Ishikawa (cell line): ENCODE results near the gene EPB41L4B.
A peak's percentile ranks its signal among the peaks of the same experiment; 100 is the strongest.

Source experiments
- CEBPB ChIP-seq: IDR thresholded peaks from 2 replicates; pipeline ENCODE4 v1.6.1; 2012
- CREB1 ChIP-seq: IDR thresholded peaks from 2 replicates; pipeline ENCODE4 v1.6.1; 2012; ENCODE audit warnings: low read depth
- EGR1 ChIP-seq: IDR thresholded peaks from 2 replicates; pipeline ENCODE4 v1.6.1; 2012
- EP300 ChIP-seq: IDR thresholded peaks from 2 replicates; pipeline ENCODE4 v1.6.1; 2012; ENCODE audit warnings: borderline replicate concordance
- FOXM1 ChIP-seq: IDR thresholded peaks from 2 replicates; pipeline ENCODE4 v1.6.1; 2012; ENCODE audit warnings: low read depth, borderline replicate concordance
- MAX ChIP-seq: IDR thresholded peaks from 2 replicates; pipeline ENCODE4 v1.6.1; 2012
- NFIC ChIP-seq: IDR thresholded peaks from 2 replicates; pipeline ENCODE4 v1.6.1; 2012
- RAD21 ChIP-seq: IDR thresholded peaks from 2 replicates; pipeline ENCODE4 v1.6.1; 2012; ENCODE audit warnings: low read depth
- REST ChIP-seq: IDR thresholded peaks from 2 replicates; pipeline ENCODE4 v1.6.1; 2012; ENCODE audit warnings: low read depth, mild to moderate bottlenecking
- TAF1 ChIP-seq: IDR thresholded peaks from 2 replicates; pipeline ENCODE4 v1.6.1; 2012; ENCODE audit warnings: low read depth, mild to moderate bottlenecking
- TCF12 ChIP-seq: IDR thresholded peaks from 2 replicates; pipeline ENCODE4 v1.6.1; 2012; ENCODE audit warnings: low read depth
- TEAD4 ChIP-seq: IDR thresholded peaks from 2 replicates; pipeline ENCODE4 v1.6.1; 2012
- USF1 ChIP-seq: IDR thresholded peaks from 2 replicates; pipeline ENCODE4 v1.6.1; 2012
- YY1 ChIP-seq: IDR thresholded peaks from 2 replicates; pipeline ENCODE4 v1.6.1; 2012; ENCODE audit warnings: low read depth
- ZBTB7A ChIP-seq: IDR thresholded peaks from 2 replicates; pipeline ENCODE4 v1.6.1; 2012; ENCODE audit warnings: low read depth

The EPB41L4B gene

GRCh38 chr9:109158651-109159050 is 162.2 kb downstream of the EPB41L4B start:
- TF ChIP-seq TEAD4 (no peak), MAX (no peak), RAD21 (no peak), CEBPB (no peak), CREB1 (no peak), EP300 (no peak), FOXM1 (no peak), REST (no peak), EGR1 (no peak), USF1 (no peak), ZBTB7A (no peak)

GRCh38 chr9:109156708-109157107 is 164.2 kb downstream of the EPB41L4B start:
- TF ChIP-seq YY1 (no peak), EGR1 (no peak), USF1 (no peak), NFIC (no peak), CEBPB (no peak), FOXM1 (no peak), ZBTB7A (no peak), REST (no peak), EP300 (no peak)

- TF ChIP-seq NFIC: no peak
- peak; percentile 90 for TF ChIP-seq CEBPB
These were observed 169.8 kb downstream of the EPB41L4B start for GRCh38 chr9:109150925-109151545.

GRCh38 chr9:109149722-109150121 is 171.1 kb downstream of the EPB41L4B start:
- TF ChIP-seq ZBTB7A (no peak), NFIC (no peak), CREB1 (no peak)

GRCh38 chr9:109149089-109149488 is 171.8 kb downstream of the EPB41L4B start:
- TF ChIP-seq EP300 (no peak), CREB1 (no peak), TCF12 (no peak), NFIC (no peak), TEAD4 (no peak), FOXM1 (no peak), MAX (no peak), YY1 (no peak), TAF1 (no peak), USF1 (no peak), EGR1 (no peak), RAD21 (no peak), REST (no peak), CEBPB (no peak), ZBTB7A (no peak)
